Endothelial cell of umbilical vein (primary cell): ENCODE measurements around the gene KLHL35. TPM values are rescaled to one million over a fixed set of nuclear protein-coding genes. Genes with fewer than 3 reads are reported as not detected.

Source experiments
- BruUV-seq: library from RNA; stranded (reverse); fragments of 400-500 nt; replicated peaks from 2 replicates; lab custom pipeline; 2021; lab: Mats Ljungman, UMichigan
- CTCF ChIA-PET: fragments of 300-600, 350-600 bp; sonication (Branson Sonifier 250); formaldehyde crosslinking; loops from one replicate; lab custom pipeline; 2021; ENCODE audit warnings: antibody characterized with exemption, inconsistent platforms; lab: Charles Lee
- POLR2A ChIA-PET: fragments of 300-600, 350-600 bp; sonication (Branson Sonifier 250); formaldehyde crosslinking; loops from one replicate; lab custom pipeline; 2021; ENCODE audit warnings: antibody characterized with exemption, inconsistent platforms; lab: Charles Lee
- DNase-seq: peaks from one replicate; pipeline ENCODE4 v3.0.0-alpha.2; 2011; ENCODE audit warnings: low read depth, low spot score
- FAIRE-seq: peaks from 2 replicates; lab custom pipeline; 2011; peaks lifted over from hg19 to GRCh38; lab: Jason Lieb, UNC
- H2AFZ ChIP-seq: 2 replicates; pipeline ENCODE4 v1.6.0; 2012; ENCODE audit warnings: low read depth, low read length, control low read depth, inconsistent platforms
- H3K27ac ChIP-seq: 2 replicates; pipeline ENCODE4 v1.5.1; 2011; ENCODE audit warnings: low read depth, mild to moderate bottlenecking, control low read depth, low read length, moderate library complexity; ENCODE audit not compliant: insufficient read depth
- H3K27me3 ChIP-seq, 2 experiments: 2 replicates each; pipeline versions ENCODE4 v1.6.0 to v1.6.1; 2011; ENCODE audit warnings: low read length in 2 of 2, mixed read lengths in 1 of 2; ENCODE audit not compliant: control insufficient read depth in 2 of 2, insufficient read depth in 2 of 2
- H3K36me3 ChIP-seq, 2 experiments: 2 replicates in 1 of 2; 3 replicates in 1 of 2; pipeline ENCODE4 v1.5.1; 2011; ENCODE audit warnings: low read length in 2 of 2, mild to moderate bottlenecking in 1 of 2, moderate library complexity in 1 of 2; ENCODE audit not compliant: control insufficient read depth in 2 of 2, insufficient read depth in 2 of 2; ENCODE audit errors: extremely low read depth in 1 of 2
- H3K4me1 ChIP-seq: 3 replicates; pipeline ENCODE4 v1.5.1; 2011; ENCODE audit warnings: mild to moderate bottlenecking, low read length; ENCODE audit not compliant: control insufficient read depth, insufficient read depth; ENCODE audit errors: extremely low read depth
- H3K4me2 ChIP-seq: 2 replicates; pipeline ENCODE4 v1.6.1; 2011; ENCODE audit warnings: low read length, control low read depth, mixed read lengths; ENCODE audit not compliant: insufficient read depth
- H3K4me3 ChIP-seq, 3 experiments: fragments of 200-600 bp in 1 of 3; sonication (generic), shearing (Covaris generic) in 1 of 3; replicated peaks in 1 of 3; 2 replicates each; pipeline ENCODE4 v1.5.1; 2011 to 2016; ENCODE audit warnings: control low read depth in 3 of 3, low read length in 3 of 3, mild to moderate bottlenecking in 2 of 3, inconsistent platforms in 1 of 3, low read depth in 1 of 3, moderate library complexity in 1 of 3; ENCODE audit not compliant: insufficient read depth in 1 of 3
- H3K79me2 ChIP-seq: 2 replicates; pipeline ENCODE4 v1.6.0; 2012; ENCODE audit warnings: low read length, inconsistent platforms; ENCODE audit not compliant: control insufficient read depth, insufficient read depth
- H3K9ac ChIP-seq: replicated peaks from 2 replicates; pipeline ENCODE3; 2011; ENCODE audit warnings: low read length, control low read depth; ENCODE audit not compliant: insufficient read depth; ENCODE audit errors: extremely low read depth
- H3K9me1 ChIP-seq: replicated peaks from 3 replicates; pipeline ENCODE4 v1.6.0; 2011; ENCODE audit warnings: mild to moderate bottlenecking, low read length; ENCODE audit not compliant: control insufficient read depth, insufficient read depth; ENCODE audit errors: extremely low read depth
- H3K9me3 ChIP-seq: replicated peaks from 2 replicates; pipeline ENCODE4 v1.5.1; 2012; ENCODE audit warnings: low read length, inconsistent platforms; ENCODE audit not compliant: control insufficient read depth, insufficient read depth
- H4K20me1 ChIP-seq: replicated peaks from 2 replicates; pipeline ENCODE3; 2011; ENCODE audit warnings: mild to moderate bottlenecking, low read length; ENCODE audit not compliant: control insufficient read depth, insufficient read depth; ENCODE audit errors: extremely low read depth
- CTCF ChIP-seq, 2 donors: IDR thresholded peaks; 1 replicate in 1 of 2; 2 replicates in 1 of 2; pipeline ENCODE4 v1.5.1; 2011; ENCODE audit warnings: low read length in 2 of 2, mild to moderate bottlenecking in 2 of 2, moderate library complexity in 2 of 2, control low read depth in 1 of 2, inconsistent platforms in 1 of 2, low read depth in 1 of 2; ENCODE audit not compliant: insufficient read depth in 1 of 2; ENCODE audit errors: extremely low read depth in 1 of 2
- FOS ChIP-seq: IDR thresholded peaks from 2 replicates; pipeline ENCODE4 v1.6.1; 2011; ENCODE audit warnings: mild to moderate bottlenecking, low read length, moderate library complexity, borderline replicate concordance; ENCODE audit not compliant: insufficient read depth
- GATA2 ChIP-seq: IDR thresholded peaks from 2 replicates; pipeline ENCODE4 v1.7.0; 2011; ENCODE audit warnings: low read depth, mild to moderate bottlenecking, moderate library complexity, mixed read lengths, low read length; ENCODE audit not compliant: insufficient read length, insufficient read depth
- JUN ChIP-seq: IDR thresholded peaks from 2 replicates; pipeline ENCODE4 v1.6.1; 2011; ENCODE audit warnings: borderline replicate concordance, low read depth; ENCODE audit not compliant: insufficient read length, insufficient read depth
- MYC ChIP-seq: IDR thresholded peaks from one replicate; pipeline ENCODE4 v1.6.1; 2011; ENCODE audit warnings: mild to moderate bottlenecking, low read depth, low read length
- POLR2A ChIP-seq: IDR thresholded peaks from 2 replicates; pipeline ENCODE4 v1.6.1; 2012; ENCODE audit warnings: low read depth, mild to moderate bottlenecking, control low read depth, low read length
- POLR2AphosphoS5 ChIP-seq: IDR thresholded peaks from 2 replicates; pipeline ENCODE4 v1.6.1; 2012; ENCODE audit warnings: low read depth, mild to moderate bottlenecking, control low read depth, low read length, moderate library complexity; ENCODE audit not compliant: insufficient read depth
- dilution Hi-C: fragments of 300-500 bp; cut with MboI; formaldehyde crosslinking; loops from one replicate; pipeline ENCODE4 v1.15.0; 2019; ENCODE audit warnings: low sequenced_read_pairs; ENCODE audit not compliant: extremely low pct_ligation_motif_present
- intact Hi-C: fragments of 100-400 bp; cut with micrococcal nuclease; formaldehyde crosslinking; loops from one replicate; pipeline ENCODE4 v1.10.0; 2022
- polyA plus RNA-seq, 4 experiments: library from polyadenylated mRNA; depleted of rRNA in 3 of 4; stranded (reverse) in 3 of 4; unstranded in 1 of 4; fragments of >200 nt; gene quantifications; 2 replicates each; pipeline versions ENCODE4 v1.2.1 to v1.2.3, GENCODE V29; 2011 to 2012; ENCODE audit warnings: missing spikeins in 1 of 4
- total RNA-seq: library from RNA; stranded (reverse); gene quantifications from 2 replicates; pipeline ENCODE4 v1.2.3, GENCODE V29; 2021

KLHL35 gene
- total and polyA plus RNA-seq, 2 donors (not counting 3 experiments of a cell fraction or from before 2014, with no cell fraction given) = 0.97 to 2.3 TPM

- POLR2A ChIA-PET = no interaction called here
- Histone ChIP-seq H3K9me1 (no peaks in the 10 kb centered on the region), H3K27ac (no peak overlapping the region), H2AFZ (no peak overlapping the region), H3K36me3 (peaks cover 0 to 3% of the 10 kb centered on the region in 2 experiments), H4K20me1 (no peaks in the 10 kb centered on the region), H3K4me1 (peaks cover 74% of the 10 kb centered on the region), H3K4me2 (no peak overlapping the region), H3K9ac (no peak overlapping the region), H3K4me3 (no peak overlapping the region), H3K9me3 (no peaks in the 10 kb centered on the region), H3K79me2 (no peaks in the 10 kb centered on the region), H3K27me3 (no peaks in the 10 kb centered on the region)
- dilution Hi-C loops (no loop called here), intact Hi-C loops (loop anchor here (5.0 kb wide), 1 partner anchor 360 kb away; no protein-coding TSS in a partner anchor)
- BruUV-seq = no TSS peak
- CTCF ChIA-PET = interaction anchor here (1.1 to 3.7 kb wide), 5 partner anchors 10 to 57 kb away, joined by 3 to 40 read pairs (median 10); partner anchors contain the start of gene GDPD5
- DNase-seq (no peak), FAIRE-seq (no peak)
- TF ChIP-seq POLR2AphosphoS5 (no peak), JUN (no peak), FOS (no peak), GATA2 (no peak), POLR2A (no peak)
Observed at GRCh38 chr11:75467311-75467710, 34.3 kb upstream of the KLHL35 start.

GRCh38 chr11:75465701-75466531 is 32.9 kb upstream of the KLHL35 start:
- CTCF ChIA-PET = interaction anchor here (0.7 to 3.7 kb wide), 9 partner anchors 10 to 73 kb away, joined by 3 to 40 read pairs (median 4); partner anchors contain the start of gene GDPD5
- peak overlapping the region; percentile 8 for H2AFZ ChIP-seq
- peak; percentile 88 for DNase-seq

More at GRCh38 chr11:75465701-75466531, 32.9 kb upstream of the KLHL35 start:
- H3K4me3 ChIP-seq = no peak overlapping the region
- peak; percentile 96 for FAIRE-seq
- no peaks in the 10 kb centered on the region for H3K27me3 ChIP-seq
- no peaks in the 10 kb centered on the region for H4K20me1 ChIP-seq
- no peaks in the 10 kb centered on the region for H3K79me2 ChIP-seq
- no peak overlapping the region for H3K9ac ChIP-seq
- intact Hi-C loops = loop anchor here (1.0 to 5.0 kb wide), 2 partner anchors 59 to 361 kb away; partner anchors contain the start of gene GDPD5
- no peaks in the 10 kb centered on the region for H3K9me1 ChIP-seq
- dilution Hi-C loops = no loop called here
- no TSS peak for BruUV-seq
- H3K27ac ChIP-seq = peak overlapping the region; percentile 45
- H3K9me3 ChIP-seq = no peaks in the 10 kb centered on the region
- POLR2A ChIA-PET = interaction anchor here (0.8 to 1.0 kb wide), 4 partner anchors 11 to 58 kb away, joined by 4 to 9 read pairs (median 4); no protein-coding TSS in a partner anchor
- peaks cover 0 to 3% of the 10 kb centered on the region in 2 experiments for H3K36me3 ChIP-seq
- no peak for TF ChIP-seq MYC
- TF ChIP-seq POLR2A = peak; percentile 62
- TF ChIP-seq CTCF (IDR thresholded peaks at IDR 0.05; ENCODE audit: extremely low read depth in 1 of 2, insufficient read depth in 1 of 2, low read depth in 1 of 2, low read length in 2 of 2) = peak in 1 of 2 donors; percentile 43
- TF ChIP-seq POLR2AphosphoS5 = peak; percentile 84
- TF ChIP-seq FOS = no peak
- peak; percentile 77 for TF ChIP-seq GATA2
- H3K4me2 ChIP-seq = peak overlapping the region; percentile 14
- H3K4me1 ChIP-seq = peaks cover 78% of the 10 kb centered on the region
